Stromal cell of bone marrow (primary cell): ENCODE data around the gene ACOXL.

ENCODE experiments used
- DNase-seq: peaks from one replicate; pipeline ENCODE4 v3.0.0-alpha.2; 2012; ENCODE audit warnings: low read depth

ACOXL gene

DNA sequence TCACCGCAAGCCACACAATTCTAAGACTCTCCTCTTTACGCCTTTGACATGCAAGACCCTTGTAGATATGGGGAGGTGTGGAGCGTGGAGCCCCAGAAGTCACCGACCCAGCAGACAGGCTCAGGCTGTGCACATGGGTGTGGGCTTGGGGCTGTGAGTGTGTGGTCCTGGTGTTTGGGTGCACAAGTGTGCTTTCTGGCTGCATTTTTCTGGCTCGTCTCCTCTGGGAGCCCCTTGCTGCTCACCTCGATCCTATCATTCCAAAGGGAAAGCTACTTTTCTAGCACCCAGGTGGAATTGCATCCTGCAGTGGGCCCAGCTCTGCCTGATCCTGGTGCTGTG is 143.0 kb downstream of the ACOXL start:
- DNase-seq, result no peak

GRCh38 chr2:110876167-110876999 is 144.0 kb downstream of the ACOXL start:
- no peak for DNase-seq

DNA sequence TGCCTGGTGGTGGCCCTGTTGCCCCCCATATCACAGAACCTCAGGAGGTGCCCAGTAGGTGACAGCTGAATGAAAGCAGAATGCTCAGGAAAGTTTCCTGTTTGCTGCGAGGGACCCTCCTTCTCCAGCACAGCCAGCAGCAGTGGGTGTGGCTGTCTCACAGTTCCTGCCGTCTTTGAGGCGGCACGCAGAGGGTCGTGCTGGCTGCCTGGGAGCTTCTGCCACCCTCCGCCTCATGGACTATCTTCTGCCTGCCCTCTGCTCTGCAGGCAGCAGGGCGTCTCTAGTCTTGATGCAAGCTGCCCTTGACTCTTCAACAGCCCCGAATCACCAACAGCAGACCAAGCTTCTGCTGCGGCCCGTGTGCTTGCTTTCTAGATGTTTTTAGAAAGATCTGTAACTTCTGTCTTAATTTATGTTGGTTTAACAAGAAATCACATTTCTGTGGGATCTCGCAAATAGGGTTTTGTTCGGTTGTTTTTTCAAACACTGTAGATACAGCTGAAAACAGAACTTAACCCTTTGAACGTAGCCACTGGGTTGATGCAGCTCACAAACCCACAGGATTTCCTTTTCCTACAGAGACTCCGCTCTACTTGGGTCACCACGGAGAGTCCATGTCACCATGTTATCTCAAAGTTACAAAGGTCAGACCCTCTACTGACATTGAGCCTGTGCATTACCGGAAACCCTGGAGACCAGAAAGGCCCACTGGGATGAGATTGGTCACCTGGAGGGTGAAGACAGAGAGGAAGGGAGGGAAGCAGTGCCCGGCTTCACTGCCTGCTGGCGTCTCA is 144.9 kb downstream of the ACOXL start:
- no peak for DNase-seq

- no peak for DNase-seq
Observed at GRCh38 chr2:110878150-110878549, 145.8 kb downstream of the ACOXL start.

DNA sequence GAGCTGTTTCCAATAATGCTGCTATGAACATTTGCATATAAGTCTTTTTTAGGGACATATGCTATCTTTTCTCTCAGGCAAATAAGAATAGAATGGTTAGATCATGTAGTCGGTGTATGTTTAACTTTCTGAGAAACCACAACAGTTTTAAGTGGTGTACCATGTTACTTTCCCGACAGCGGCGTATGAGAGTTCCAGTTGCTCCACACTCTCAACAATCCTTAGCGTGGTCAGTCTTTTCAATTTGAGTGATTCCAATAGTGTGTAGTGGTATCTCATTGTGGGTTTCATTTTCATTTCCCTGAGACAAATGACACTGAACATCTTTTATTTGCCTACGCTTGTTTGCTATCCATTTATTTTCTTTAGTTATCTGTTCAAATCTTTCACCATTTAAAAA is 149.5 kb downstream of the ACOXL start:
- no peak for DNase-seq

- peak; percentile 3 for DNase-seq
Observed at GRCh38 chr2:110883406-110883805, 151.0 kb downstream of the ACOXL start.

DNA sequence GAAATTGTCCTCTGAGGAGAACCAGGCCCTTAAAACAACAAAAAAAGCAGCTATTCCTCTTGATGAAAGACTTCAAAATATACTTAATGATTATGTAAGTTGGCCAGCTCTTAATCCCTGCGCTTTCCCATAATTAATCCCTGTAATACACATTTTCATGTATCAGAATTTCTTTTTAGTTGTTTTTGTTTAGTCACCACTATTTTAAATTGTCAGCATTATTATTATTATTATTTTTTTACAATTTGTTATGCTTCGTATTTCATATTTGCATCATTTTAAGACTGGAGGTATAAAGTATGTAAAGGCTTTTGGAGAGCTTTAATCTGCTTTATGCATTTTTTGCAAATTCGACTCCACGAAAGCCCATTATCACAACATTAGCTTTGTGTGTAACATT is 152.9 kb downstream of the ACOXL start:
- no peak for DNase-seq

- DNase-seq, result no peak
Observed at GRCh38 chr2:110886826-110887573, 154.6 kb downstream of the ACOXL start.

- no peak for DNase-seq
Observed at GRCh38 chr2:110888411-110888810, 156.0 kb downstream of the ACOXL start.

GRCh38 chr2:110891626-110892025 is 159.3 kb downstream of the ACOXL start:
- no peak for DNase-seq

DNA sequence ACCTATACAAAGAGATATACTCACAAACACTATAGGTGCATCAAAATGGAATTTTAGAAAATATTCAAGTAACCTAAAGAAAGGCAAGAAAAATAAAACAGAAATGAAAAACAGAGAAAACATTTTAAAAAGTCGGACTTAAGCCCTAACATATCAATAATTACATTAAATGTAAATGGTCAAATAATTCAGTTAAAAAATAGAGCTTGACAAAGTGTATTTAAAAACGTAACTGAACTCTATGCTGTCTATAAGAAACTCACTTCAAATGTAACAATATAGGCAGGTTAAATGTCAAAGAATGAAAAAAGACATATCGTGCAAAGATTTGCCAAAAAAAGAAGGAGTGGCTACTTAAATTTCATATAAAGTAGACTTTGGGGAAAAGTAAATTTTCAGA is 163.9 kb downstream of the ACOXL start:
- DNase-seq, result no peak

- no peak for DNase-seq
Observed at GRCh38 chr2:110897966-110898365, 165.6 kb downstream of the ACOXL start.

DNA sequence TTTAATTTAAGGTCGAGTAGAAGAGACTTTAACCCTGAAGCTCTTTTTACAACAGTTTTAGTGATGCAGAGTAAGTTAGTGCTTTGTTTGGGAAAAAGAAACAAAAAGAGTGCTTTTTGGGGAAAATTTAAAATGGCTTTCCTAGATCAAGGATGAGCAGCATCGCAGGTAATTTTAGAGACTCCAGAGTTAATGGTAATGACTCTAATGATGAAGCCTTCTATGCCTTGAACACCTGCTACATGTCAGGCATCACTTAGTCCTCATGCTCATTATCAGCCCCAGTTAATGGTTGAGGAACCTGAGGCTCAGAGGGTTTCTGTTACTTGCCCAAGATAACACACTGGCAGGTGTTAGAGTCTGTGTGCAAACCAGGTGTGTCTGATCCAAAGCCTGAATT is 167.8 kb downstream of the ACOXL start:
- DNase-seq, result no peak

- DNase-seq, result peak; percentile 15
Observed at GRCh38 chr2:110903548-110903947, 171.2 kb downstream of the ACOXL start.

GRCh38 chr2:110904116-110904778 is 171.9 kb downstream of the ACOXL start:
- DNase-seq, result no peak

DNA sequence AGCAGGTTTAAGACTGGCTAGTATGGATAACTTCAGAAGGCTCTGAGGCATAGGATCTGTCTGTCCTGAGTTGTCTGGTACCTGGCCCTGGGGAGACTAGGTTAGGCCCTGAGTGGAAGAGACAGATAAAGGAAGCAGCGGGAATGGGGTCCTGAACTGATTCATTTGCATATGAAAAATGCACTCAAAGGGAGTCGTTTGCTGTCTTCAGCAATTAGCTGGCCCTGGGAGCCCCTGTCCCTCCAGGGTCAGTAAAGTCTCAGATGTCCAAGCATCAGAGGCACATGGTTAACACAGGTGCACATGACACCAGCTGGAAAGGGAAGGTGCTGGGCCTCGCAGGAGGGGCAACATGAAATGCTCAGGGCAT is 172.4 kb downstream of the ACOXL start:
- no peak for DNase-seq

DNA sequence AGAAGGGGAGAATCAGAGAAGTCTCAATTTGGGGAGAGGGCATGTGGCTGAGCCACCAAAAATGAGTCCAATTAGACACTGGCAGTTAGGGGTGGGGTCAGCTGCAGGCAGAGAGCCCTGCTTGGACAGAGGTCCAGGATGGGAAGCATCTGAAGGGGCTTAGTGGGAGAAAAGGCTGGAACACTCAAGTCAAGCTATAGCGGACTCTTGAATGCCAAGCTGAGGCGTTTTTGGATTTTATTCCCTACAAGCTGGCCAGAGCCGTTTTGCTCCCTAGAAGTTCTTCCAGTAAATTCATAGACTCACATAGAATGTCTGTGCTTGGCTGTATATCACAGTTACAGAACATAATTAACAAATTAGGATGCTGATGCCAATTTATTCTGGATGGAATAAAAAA is 172.8 kb downstream of the ACOXL start:
- no peak for DNase-seq

GRCh38 chr2:110906613-110907298 is 174.4 kb downstream of the ACOXL start:
- DNase-seq, result no peak

DNA sequence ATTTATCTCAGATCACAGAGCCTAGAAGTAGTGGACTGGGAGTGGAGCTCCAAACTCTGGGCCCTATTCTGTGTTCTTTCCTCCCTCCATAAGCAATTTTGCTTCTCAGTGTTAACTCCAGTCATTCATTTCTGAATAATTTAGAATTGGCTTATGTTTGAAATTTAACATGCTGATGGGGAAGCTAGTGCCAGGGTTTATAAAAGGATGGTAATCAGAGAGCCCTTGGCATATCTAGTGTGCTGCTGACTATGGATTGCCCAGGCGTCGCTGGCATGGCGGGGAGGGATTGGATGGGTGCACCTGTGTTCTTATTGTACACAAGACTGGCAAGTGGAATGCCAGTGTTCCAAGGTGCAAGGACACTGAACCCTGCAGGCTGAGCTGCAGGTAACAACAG is 177.1 kb downstream of the ACOXL start:
- DNase-seq, result no peak

DNA sequence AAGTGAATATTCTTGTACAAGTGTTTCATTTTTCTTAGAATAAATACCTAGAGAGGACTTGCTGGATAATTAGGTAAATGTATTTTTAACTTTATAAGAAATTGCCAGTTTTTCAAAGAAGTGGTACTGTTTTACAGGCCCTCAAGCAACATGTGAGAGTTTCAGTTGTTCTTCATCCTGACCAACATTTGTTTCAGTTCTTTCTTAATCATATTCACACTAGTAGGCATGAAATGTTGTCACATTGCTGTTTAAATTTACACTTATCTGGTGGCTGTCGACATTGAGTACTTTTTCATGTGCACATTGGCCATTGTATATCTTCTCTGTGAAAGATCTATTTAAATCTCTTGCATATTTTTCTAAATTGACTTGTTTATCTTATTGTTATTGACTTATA is 178.1 kb downstream of the ACOXL start:
- no peak for DNase-seq

DNA sequence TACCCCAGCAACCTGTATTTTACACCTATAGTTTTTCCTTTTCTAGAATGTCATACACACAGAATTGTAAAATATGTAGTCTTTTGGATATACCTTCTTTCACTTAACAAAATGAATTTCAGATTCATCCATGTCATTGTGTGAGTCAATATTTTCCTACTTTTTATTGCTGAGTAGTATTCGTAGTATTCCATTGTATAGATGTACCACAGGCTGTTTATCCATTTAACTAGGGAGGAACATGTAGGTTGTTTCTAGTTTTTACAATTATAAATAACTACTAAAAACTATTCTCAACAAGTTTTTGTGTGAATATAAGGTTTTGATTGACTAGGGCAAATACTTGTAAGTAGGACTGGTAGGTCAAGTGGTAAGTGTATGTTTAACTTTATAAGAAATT is 187.4 kb downstream of the ACOXL start:
- DNase-seq, result no peak

GRCh38 chr2:110925479-110925878 is 193.1 kb downstream of the ACOXL start:
- DNase-seq, result no peak
